GM19238 (cell line): Measurements from ENCODE around the gene AKAP8L.
A peak's percentile ranks its signal among the peaks of the same experiment; 100 is the strongest.

Experiments
- DNase-seq: peaks from one replicate; pipeline ENCODE4 v3.0.0; 2011; ENCODE audit warnings: low spot score; ENCODE audit not compliant: insufficient read length

The AKAP8L gene

GRCh38 chr19:15432629-15433518 is 14.1 kb upstream of the AKAP8L start:
- DNase-seq, result peak; percentile 99

- peak; percentile 70 for DNase-seq
These were observed 13.3 kb upstream of the AKAP8L start for GRCh38 chr19:15432018-15432494.

GRCh38 chr19:15431396-15432017 is 12.7 kb upstream of the AKAP8L start:
- DNase-seq, result no peak

- DNase-seq, result no peak
These were observed 11.8 kb upstream of the AKAP8L start for GRCh38 chr19:15430526-15431120.

- DNase-seq, result no peak
These were observed 11.2 kb upstream of the AKAP8L start for GRCh38 chr19:15429825-15430467.

- no peak for DNase-seq
These were observed 10.4 kb upstream of the AKAP8L start for GRCh38 chr19:15428956-15429824.

- DNase-seq, result no peak
These were observed 9.2 kb upstream of the AKAP8L start for GRCh38 chr19:15427991-15428471.

- DNase-seq, result no peak
These were observed 8.5 kb upstream of the AKAP8L start for GRCh38 chr19:15427350-15427700.

GRCh38 chr19:15426485-15427349 is 7.9 kb upstream of the AKAP8L start:
- no peak for DNase-seq

- no peak for DNase-seq
These were observed 6.6 kb upstream of the AKAP8L start for GRCh38 chr19:15425321-15425950.

GRCh38 chr19:15424692-15425272 is 6.0 kb upstream of the AKAP8L start:
- no peak for DNase-seq

GRCh38 chr19:15424121-15424520 is 5.3 kb upstream of the AKAP8L start:
- DNase-seq, result no peak

- DNase-seq, result no peak
These were observed 4.3 kb upstream of the AKAP8L start for GRCh38 chr19:15423130-15423529.

GRCh38 chr19:15422296-15423075 is 3.7 kb upstream of the AKAP8L start:
- DNase-seq, result no peak

GRCh38 chr19:15421721-15422260 is 3.0 kb upstream of the AKAP8L start:
- no peak for DNase-seq

GRCh38 chr19:15421136-15421695 is 2.4 kb upstream of the AKAP8L start:
- DNase-seq, result no peak

- no peak for DNase-seq
These were observed 731 bp upstream of the AKAP8L start for GRCh38 chr19:15419413-15420025.
